Measurements from ENCODE around the gene EVC2.
A peak's percentile ranks its signal among the peaks of the same experiment; 100 is the strongest.

EVC2 gene

DNA sequence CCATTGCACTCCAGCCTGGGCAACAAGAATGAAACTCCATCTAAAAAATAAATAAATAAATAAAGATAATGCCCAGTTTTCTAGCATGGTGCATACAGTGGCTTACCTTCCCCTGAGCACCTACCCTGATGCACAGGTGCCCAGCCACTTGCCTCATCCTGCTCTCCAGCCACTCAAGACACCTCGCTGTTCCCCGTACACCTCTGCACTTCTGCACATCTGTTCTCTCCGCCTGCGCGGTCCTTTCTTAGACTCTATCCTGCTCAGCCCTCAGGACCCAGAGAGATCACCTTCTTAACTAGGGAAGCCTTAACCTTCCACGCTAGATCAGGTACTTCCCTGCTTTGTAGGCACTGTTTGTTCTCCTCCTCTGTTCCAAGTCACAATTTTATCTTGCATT, 5.5 kb upstream of the EVC2 start:
- peak overlapping the region; percentile 14 for H3K4me3 ChIP-seq (replicated peaks; ENCODE audit: low read depth, low read length)
- DNase-seq (ENCODE audit: low read depth), result no peak
- TF ChIP-seq, protein P1, sequence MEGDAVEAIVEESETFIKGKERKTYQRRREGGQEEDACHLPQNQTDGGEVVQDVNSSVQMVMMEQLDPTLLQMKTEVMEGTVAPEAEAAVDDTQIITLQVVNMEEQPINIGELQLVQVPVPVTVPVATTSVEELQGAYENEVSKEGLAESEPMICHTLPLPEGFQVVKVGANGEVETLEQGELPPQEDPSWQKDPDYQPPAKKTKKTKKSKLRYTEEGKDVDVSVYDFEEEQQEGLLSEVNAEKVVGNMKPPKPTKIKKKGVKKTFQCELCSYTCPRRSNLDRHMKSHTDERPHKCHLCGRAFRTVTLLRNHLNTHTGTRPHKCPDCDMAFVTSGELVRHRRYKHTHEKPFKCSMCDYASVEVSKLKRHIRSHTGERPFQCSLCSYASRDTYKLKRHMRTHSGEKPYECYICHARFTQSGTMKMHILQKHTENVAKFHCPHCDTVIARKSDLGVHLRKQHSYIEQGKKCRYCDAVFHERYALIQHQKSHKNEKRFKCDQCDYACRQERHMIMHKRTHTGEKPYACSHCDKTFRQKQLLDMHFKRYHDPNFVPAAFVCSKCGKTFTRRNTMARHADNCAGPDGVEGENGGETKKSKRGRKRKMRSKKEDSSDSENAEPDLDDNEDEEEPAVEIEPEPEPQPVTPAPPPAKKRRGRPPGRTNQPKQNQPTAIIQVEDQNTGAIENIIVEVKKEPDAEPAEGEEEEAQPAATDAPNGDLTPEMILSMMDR (IDR thresholded peaks at IDR 0.05; ENCODE audit: low read length, missing control alignments), result no peak

DNA sequence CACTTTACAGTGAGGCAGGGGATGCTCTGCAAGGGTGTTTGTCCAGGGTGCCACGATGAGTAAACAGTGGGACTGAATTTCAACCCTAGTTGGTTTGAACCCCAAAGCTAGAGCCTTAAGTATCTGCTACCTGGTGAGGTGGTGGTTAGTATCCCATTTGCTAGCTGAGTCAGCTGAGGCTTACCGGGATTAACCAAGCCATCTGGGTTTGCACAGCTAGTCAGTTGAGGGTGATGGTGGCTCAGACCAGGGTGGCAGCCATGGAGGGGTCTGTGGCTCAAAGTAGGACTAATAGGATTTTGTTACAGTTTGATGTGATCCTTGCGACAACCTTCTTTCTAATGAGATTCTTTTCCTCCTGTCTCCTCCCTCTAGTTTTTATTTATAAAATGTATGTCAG, 4.6 kb upstream of the EVC2 start:
- H3K4me3 ChIP-seq (replicated peaks; ENCODE audit: low read depth, low read length), result peak overlapping the region; percentile 79
- DNase-seq (ENCODE audit: low read depth), result no peak
- TF ChIP-seq, protein P1 (IDR thresholded peaks at IDR 0.05; ENCODE audit: low read length, missing control alignments), result no peak

DNA sequence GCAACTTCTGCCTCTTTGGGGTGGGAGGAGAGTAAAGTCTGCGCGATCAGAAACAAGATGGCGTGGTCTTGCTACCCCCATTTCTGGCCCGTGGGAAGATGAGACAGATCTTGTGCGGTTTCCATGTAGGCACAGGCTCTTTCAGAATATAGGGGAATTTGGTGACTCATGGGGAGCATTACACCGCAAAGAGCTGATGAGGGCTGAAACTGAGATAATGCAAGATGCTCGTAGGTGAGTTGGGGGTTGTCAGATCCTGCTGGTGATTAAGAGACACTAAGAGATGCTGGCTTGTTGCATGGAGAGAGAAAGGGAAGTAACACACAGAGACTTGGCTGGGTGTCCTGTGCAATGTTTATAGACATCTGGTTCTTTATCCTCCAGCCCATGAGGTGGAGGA, 4.2 kb upstream of the EVC2 start:
- TF ChIP-seq, protein P1 (IDR thresholded peaks at IDR 0.05; ENCODE audit: low read length, missing control alignments), result no peak
- peak overlapping the region; percentile 79 for H3K4me3 ChIP-seq (replicated peaks; ENCODE audit: low read depth, low read length)
- DNase-seq (ENCODE audit: low read depth), result peak; percentile 51

DNA sequence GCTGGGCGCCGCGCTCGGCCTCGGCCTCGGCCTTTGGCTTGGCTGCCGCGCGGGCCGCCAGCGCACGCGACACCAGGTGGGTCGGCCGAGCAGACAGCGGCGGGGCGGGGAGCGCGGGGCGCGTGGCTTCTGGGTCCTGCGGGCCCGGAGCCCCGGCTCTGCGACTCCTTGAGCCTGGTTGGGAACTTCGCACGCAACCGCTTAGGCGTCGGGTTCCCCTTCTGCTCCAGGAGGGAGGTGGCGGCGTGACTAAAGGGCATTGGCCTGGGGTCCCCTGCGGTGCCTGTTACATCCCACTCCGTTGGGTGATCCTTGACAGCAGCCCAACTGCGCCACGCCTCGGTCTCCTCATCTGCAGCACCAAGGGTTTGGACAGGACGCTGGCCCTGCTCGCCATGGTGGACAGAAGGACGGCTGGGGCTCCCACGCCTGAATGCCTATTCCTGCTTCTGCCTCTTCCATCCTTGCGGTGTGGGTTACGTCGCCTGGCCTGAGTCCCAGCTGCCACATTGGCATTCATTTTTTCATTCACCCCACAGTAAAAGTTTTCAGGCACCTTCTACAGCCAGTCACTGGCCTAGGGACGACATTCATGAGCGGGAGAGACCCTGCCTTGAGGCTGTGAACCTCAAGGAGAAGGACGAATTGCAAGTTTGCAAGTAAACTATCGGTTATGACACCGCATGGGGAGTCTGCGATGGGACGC, 3.3 kb upstream of the EVC2 start:
- TF ChIP-seq, protein P1 (IDR thresholded peaks at IDR 0.05; ENCODE audit: low read length, missing control alignments), result no peak
- peak overlapping the region; percentile 79 for H3K4me3 ChIP-seq (replicated peaks; ENCODE audit: low read depth, low read length)
- DNase-seq (ENCODE audit: low read depth), result peak; percentile 42

DNA sequence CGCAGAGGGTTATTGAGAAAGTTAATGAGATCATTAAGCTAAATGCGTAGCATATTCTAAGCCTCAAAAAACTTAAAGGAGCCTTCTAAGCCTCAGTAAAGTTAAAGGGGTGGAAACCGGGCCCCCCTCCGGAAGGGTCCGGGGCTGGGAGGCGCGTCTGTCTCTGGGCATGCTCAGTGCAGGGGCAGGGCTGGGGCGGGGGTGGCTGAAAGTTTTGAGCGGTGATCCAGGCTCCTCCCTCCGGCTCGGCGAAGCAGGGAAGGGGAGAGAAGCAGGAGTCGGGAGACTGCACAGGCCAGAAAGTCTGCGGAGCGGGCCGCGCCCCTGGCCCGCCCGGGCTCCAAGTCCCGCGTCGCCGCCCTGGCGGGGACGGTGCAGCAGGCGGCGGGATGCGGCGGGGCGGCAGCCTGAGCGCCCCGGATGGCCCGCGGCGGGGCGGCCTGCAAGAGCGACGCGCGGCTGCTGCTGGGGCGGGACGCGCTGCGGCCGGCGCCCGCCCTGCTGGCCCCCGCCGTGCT, 2.7 kb upstream of the EVC2 start, which contains the start of gene EVC:
EVC (plus strand) TSS at position 241 of the 518 bp plus-strand sequence; CDS start at position 421, 180 bp downstream.
- DNase-seq (ENCODE audit: low read depth), result peak; percentile 79
- H3K4me3 ChIP-seq (replicated peaks; ENCODE audit: low read depth, low read length), result peak within 1 kb of the TSS; percentile 79
- TF ChIP-seq, protein P1 (IDR thresholded peaks at IDR 0.05; ENCODE audit: low read length, missing control alignments), result no peak

DNA sequence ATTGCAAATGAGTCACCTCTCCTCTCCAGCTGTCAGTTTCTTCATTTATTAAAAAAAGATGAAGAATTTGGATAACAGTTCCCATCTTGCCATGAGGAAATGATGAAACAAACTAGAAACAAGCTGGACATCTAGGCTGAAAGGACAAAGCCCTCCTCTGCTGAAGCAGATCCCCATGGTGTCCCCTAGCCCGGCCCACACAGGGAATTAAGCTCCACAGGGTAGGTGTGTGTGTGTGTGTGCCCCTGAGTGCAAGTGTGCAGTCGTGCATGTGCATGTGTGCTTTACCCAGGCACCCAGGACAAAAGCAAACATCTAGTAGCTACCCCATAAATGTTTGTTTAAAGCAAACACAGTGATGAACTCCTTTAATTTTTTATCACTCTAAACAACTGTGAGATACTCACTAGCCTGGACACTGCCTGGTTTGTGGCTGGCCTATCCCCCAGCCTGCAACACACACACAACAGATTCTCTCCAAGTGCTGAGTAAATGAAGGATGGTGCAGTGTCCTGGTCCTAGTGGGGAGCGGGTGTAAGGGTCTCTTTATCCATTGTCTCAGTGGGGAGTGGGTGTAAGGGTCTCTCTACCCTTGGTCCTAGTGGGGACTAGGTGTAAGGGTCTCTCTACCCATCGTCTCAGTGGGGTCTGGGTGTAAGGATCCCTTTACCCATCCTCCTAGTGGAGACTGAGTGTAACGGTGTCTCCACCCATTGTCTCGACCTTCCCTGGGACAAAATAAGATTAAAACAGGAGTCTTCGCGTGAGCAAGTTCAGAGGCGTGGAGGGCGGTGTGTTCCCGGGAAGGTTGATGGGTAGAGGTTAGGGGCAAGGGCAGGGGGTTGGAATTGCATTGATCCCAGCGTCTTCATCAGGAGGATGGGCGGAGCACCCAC, 2.0 kb upstream of the EVC2 start:
- peak overlapping the region; percentile 79 for H3K4me3 ChIP-seq (replicated peaks; ENCODE audit: low read depth, low read length)
- DNase-seq (ENCODE audit: low read depth), result no peak
- TF ChIP-seq, protein P1 (IDR thresholded peaks at IDR 0.05; ENCODE audit: low read length, missing control alignments), result peak; percentile 60

All from fibroblast of pulmonary artery (primary cell).